K562 (cell line): ENCODE data around the gene SYF2.

Experiments used
- HDGF ChIP-seq: fragments of 450-650 bp; IDR thresholded peaks from 2 replicates; pipeline ENCODE4 v1.6.1; 2016
- PCBP2 ChIP-seq: fragments of 200-400 bp; formaldehyde crosslinking; IDR thresholded peaks from 2 replicates; pipeline ENCODE4 v1.6.1; 2018; ENCODE audit warnings: low read length, low read depth, mild to moderate bottlenecking, moderate library complexity; ENCODE audit not compliant: poor library complexity, severe bottlenecking
- RFX7 ChIP-seq: fragments of 250-450 bp; sonication (Bioruptor Pico); IDR thresholded peaks from 2 replicates; pipeline ENCODE4 v1.5.1; 2021; ENCODE audit warnings: mild to moderate bottlenecking
- TOE1 ChIP-seq, 2 experiments: fragments of 450-650 bp in 1 of 2; sonication (generic) in 1 of 2; formaldehyde crosslinking in 1 of 2; IDR thresholded peaks; 2 replicates each; pipeline versions ENCODE4 v1.7.1 to v1.8.0; 2016 to 2022; ENCODE audit warnings: borderline replicate concordance in 2 of 2, mild to moderate bottlenecking in 2 of 2, antibody characterized with exemption in 1 of 2, inconsistent platforms in 1 of 2, low read depth in 1 of 2, missing genetic modification reagents in 1 of 2, moderate library complexity in 1 of 2
- ZC3H4 ChIP-seq: sonication (generic); formaldehyde crosslinking; IDR thresholded peaks from 2 replicates; pipeline ENCODE4 v1.9.0; 2021; ENCODE audit warnings: missing genetic modification reagents, borderline replicate concordance
- ZKSCAN8 ChIP-seq: fragments of 200-800 bp; sonication (Bioruptor generic); IDR thresholded peaks from 2 replicates; pipeline ENCODE4 v1.6.1; 2016; ENCODE audit warnings: missing genetic modification characterization, missing compliant biosample characterization
- TF ChIP-seq, protein P1 (sequence below): fragments of 250-450 bp; sonication (Bioruptor Pico); IDR thresholded peaks from 2 replicates; pipeline ENCODE4 v1.4.0; 2020; ENCODE audit warnings: mild to moderate bottlenecking
- TF ChIP-seq, protein P2 (sequence below): conservative IDR thresholded peaks from 2 replicates; pipeline ENCODE4 v1.6.1; 2011; ENCODE audit warnings: low read depth, mild to moderate bottlenecking, low read length; ENCODE audit not compliant: control insufficient read depth
- TF ChIP-seq, protein P3 (sequence below), 3 experiments: IDR thresholded peaks in 2 of 3; conservative IDR thresholded peaks in 1 of 3; 2 replicates each; pipeline ENCODE4 v1.5.1; 2011 to 2012; ENCODE audit warnings: low read length in 3 of 3, mild to moderate bottlenecking in 3 of 3, control low read depth in 2 of 3, improper control_type of control experiment in 1 of 3, inconsistent platforms in 1 of 3, low read depth in 1 of 3, mixed read lengths in 1 of 3, moderate library complexity in 1 of 3; ENCODE audit not compliant: insufficient read depth in 2 of 3
- TF ChIP-seq, protein P4 (sequence below), 2 experiments: IDR thresholded peaks; 2 replicates each; pipeline ENCODE4 v1.6.1; 2011; ENCODE audit warnings: borderline replicate concordance in 1 of 2, control low read depth in 1 of 2, low read depth in 1 of 2, low read length in 1 of 2, mild to moderate bottlenecking in 1 of 2, mixed read lengths in 1 of 2, moderate library complexity in 1 of 2; ENCODE audit not compliant: insufficient read depth in 1 of 2, insufficient read length in 1 of 2, poor library complexity in 1 of 2, severe bottlenecking in 1 of 2; ENCODE audit errors: extremely low read depth in 1 of 2
- TF ChIP-seq, protein P5 (sequence below): fragments of 250-450 bp; sonication (Bioruptor Pico); IDR thresholded peaks from 2 replicates; pipeline ENCODE4 v1.8.0; 2021; ENCODE audit warnings: moderate library complexity, mild to moderate bottlenecking, inconsistent platforms

DNA sequence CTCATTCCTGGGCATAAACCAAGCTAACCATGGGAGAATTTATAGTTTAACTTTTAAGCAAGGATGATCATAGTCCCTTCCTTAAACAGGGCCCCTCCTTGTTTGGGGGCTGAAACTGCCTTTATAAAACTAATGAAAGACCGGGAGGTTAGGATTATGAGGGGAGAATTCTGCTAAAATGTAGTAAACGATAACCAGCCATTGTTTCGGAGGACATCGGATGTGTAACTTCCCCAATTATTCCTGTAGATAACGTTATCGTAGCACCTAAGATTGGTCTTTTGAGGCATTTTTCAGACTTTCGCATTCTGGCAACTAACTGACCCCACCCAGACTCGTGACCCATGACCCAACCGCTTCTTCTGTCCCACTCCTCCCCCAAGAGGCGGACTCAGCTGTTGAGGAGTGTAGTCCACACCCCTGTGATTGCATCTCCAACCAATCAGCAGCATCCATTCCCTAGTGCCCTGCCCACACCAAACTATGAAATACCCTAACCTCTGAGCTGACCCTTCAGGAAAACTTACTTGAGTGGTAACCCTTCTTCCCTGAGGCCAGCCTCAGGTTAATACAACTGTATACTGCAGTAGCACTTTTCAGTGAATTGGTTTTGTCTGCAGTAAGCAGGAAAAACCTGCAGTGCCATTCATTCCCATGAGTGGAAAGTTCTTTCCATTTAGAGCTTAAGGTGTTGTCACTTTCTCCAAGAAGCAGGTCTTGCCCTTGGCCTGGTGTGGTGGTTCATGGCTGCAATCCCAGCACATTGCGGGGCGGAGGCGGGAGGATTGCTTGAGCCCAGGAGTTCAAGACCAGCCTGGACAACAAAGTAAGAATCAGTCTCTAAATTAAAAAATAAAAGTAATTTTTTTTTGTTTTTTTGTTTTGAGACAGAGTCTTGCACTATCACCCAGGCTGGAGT is 823 bp upstream of the SYF2 start:
- peak; percentile 55 for TF ChIP-seq RFX7 (CRISPR knock-in tag)
- peak; percentile 39; the same call in 1 of the 2 replicates for TF ChIP-seq ZKSCAN8 (CRISPR knock-in tag)
- TF ChIP-seq, protein P1, sequence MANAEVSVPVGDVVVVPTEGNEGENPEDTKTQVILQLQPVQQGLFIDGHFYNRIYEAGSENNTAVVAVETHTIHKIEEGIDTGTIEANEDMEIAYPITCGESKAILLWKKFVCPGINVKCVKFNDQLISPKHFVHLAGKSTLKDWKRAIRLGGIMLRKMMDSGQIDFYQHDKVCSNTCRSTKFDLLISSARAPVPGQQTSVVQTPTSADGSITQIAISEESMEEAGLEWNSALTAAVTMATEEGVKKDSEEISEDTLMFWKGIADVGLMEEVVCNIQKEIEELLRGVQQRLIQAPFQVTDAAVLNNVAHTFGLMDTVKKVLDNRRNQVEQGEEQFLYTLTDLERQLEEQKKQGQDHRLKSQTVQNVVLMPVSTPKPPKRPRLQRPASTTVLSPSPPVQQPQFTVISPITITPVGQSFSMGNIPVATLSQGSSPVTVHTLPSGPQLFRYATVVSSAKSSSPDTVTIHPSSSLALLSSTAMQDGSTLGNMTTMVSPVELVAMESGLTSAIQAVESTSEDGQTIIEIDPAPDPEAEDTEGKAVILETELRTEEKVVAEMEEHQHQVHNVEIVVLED (CRISPR knock-in tag): no peak
- TF ChIP-seq ZC3H4 (CRISPR knock-in tag): no peak; the same call in 1 of the 2 replicates
- TF ChIP-seq PCBP2: no peak
- TF ChIP-seq, protein P2, sequence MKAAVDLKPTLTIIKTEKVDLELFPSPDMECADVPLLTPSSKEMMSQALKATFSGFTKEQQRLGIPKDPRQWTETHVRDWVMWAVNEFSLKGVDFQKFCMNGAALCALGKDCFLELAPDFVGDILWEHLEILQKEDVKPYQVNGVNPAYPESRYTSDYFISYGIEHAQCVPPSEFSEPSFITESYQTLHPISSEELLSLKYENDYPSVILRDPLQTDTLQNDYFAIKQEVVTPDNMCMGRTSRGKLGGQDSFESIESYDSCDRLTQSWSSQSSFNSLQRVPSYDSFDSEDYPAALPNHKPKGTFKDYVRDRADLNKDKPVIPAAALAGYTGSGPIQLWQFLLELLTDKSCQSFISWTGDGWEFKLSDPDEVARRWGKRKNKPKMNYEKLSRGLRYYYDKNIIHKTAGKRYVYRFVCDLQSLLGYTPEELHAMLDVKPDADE: no peak
- TF ChIP-seq TOE1 (IDR thresholded peaks at IDR 0.05; ENCODE audit: borderline replicate concordance): peak; percentile 93
- 0 out of 2 replicates have a peak, but pooled peaks have one; percentile 19 for TF ChIP-seq TOE1 (CRISPR knock-in tag; IDR thresholded peaks at IDR 0.05; ENCODE audit: borderline replicate concordance, low read depth)
- TF ChIP-seq, protein P3, sequence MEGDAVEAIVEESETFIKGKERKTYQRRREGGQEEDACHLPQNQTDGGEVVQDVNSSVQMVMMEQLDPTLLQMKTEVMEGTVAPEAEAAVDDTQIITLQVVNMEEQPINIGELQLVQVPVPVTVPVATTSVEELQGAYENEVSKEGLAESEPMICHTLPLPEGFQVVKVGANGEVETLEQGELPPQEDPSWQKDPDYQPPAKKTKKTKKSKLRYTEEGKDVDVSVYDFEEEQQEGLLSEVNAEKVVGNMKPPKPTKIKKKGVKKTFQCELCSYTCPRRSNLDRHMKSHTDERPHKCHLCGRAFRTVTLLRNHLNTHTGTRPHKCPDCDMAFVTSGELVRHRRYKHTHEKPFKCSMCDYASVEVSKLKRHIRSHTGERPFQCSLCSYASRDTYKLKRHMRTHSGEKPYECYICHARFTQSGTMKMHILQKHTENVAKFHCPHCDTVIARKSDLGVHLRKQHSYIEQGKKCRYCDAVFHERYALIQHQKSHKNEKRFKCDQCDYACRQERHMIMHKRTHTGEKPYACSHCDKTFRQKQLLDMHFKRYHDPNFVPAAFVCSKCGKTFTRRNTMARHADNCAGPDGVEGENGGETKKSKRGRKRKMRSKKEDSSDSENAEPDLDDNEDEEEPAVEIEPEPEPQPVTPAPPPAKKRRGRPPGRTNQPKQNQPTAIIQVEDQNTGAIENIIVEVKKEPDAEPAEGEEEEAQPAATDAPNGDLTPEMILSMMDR (IDR thresholded peaks at IDR 0.05 in 2 of 3, conservative IDR thresholded peaks at IDR 0.05 in 1 of 3; ENCODE audit: insufficient read depth in 2 of 3, low read depth in 1 of 3, low read length in 3 of 3): no peak
- peak; percentile 61 for TF ChIP-seq HDGF
- TF ChIP-seq, protein P4, sequence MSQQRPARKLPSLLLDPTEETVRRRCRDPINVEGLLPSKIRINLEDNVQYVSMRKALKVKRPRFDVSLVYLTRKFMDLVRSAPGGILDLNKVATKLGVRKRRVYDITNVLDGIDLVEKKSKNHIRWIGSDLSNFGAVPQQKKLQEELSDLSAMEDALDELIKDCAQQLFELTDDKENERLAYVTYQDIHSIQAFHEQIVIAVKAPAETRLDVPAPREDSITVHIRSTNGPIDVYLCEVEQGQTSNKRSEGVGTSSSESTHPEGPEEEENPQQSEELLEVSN (IDR thresholded peaks at IDR 0.05; ENCODE audit: borderline replicate concordance in 1 of 2, extremely low read depth in 1 of 2, insufficient read depth in 1 of 2, insufficient read length in 1 of 2, low read depth in 1 of 2, low read length in 1 of 2, poor library complexity in 1 of 2, severe bottlenecking in 1 of 2): no peak
- TF ChIP-seq, protein P5, sequence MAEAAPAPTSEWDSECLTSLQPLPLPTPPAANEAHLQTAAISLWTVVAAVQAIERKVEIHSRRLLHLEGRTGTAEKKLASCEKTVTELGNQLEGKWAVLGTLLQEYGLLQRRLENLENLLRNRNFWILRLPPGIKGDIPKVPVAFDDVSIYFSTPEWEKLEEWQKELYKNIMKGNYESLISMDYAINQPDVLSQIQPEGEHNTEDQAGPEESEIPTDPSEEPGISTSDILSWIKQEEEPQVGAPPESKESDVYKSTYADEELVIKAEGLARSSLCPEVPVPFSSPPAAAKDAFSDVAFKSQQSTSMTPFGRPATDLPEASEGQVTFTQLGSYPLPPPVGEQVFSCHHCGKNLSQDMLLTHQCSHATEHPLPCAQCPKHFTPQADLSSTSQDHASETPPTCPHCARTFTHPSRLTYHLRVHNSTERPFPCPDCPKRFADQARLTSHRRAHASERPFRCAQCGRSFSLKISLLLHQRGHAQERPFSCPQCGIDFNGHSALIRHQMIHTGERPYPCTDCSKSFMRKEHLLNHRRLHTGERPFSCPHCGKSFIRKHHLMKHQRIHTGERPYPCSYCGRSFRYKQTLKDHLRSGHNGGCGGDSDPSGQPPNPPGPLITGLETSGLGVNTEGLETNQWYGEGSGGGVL: no peak
